ENCODE data around the gene CDH5.

- TF ChIP-seq EZH2 (IDR thresholded peaks at IDR 0.05; ENCODE audit: insufficient read depth, poor library complexity, severe bottlenecking) (no peak), EZH2phosphoT487 (IDR thresholded peaks at IDR 0.05; ENCODE audit: insufficient read depth, low read depth) (no peak)
These were observed 29.5 kb downstream of the CDH5 start for GRCh38 chr16:66395806-66396555.
